ENCODE measurements around the gene RANBP6.

RANBP6 gene

GRCh38 chr9:6006749-6007057 is 8.7 kb downstream of the RANBP6 start:
- no peak for DNase-seq

GRCh38 chr9:6000955-6001354 is 14.5 kb downstream of the RANBP6 start:
- DNase-seq, result no peak

DNA sequence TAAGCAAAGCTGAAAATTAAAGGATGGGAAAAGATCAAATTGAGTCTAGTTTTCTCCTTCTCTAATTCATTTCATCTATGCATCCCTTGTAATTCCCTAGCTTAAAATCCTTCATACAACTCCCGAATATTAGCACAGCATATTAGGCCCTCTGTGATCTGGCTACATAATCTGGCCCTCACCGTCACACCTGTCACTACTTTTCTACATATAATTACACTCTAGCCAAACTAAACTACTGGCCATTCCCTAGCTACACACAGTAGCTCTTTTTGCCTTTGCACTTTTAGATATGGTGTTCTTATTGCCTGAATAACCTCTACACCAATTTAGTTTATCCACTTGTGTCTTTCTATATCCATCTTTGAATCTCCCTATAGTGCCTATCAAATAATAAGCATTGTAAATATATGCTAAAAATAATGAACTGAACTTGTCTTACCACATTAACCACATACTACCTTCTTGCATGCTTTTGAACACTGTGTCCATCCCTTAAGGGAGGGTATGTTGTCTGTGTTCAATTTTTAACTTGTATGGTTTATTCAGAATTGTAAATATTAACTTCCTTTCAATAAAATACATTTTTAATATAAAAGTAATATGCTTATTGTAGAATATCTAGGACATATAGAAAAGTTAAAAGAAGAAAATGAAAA is 15.9 kb downstream of the RANBP6 start:
- no peak for DNase-seq

DNA sequence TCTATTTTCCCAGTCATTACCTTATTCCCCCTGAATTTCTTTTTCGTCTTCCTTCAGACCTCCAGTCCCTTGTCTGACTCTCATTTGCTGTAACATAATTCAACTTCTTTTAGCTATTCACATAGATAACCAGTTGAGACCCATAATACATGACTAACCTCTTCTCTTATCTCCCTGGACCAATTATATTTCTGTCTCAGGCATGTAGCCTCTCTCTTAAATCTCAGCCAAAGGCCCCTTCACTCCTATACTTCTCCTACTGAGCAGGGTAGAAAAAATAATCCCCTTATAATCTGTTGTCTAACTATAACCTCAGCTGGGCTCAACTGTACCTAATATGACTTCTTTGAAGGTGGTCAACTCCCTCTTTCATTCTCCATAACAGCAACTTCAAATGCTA is 20.9 kb downstream of the RANBP6 start:
- DNase-seq, result no peak

DNA sequence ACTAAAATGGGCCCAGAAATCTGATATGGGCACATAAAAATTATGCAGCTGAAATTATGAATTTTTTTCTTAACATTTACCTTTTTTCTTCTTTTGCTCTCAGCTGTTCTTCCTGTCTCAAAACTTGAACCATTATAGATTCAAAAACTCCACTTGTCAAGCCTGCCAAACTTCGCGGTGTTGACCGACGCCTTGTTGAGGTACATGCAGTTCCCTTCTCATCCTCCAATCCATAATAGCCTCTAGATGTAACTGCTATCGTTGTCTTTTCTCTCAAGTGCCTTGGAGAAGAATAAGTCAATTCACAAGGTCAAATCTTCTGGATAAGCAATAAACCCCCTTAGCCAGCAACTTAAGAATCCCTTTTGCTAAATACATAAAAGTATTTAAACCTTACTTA is 27.2 kb downstream of the RANBP6 start:
- no peak for DNase-seq

- no peak for DNase-seq
These were observed 32.4 kb downstream of the RANBP6 start for GRCh38 chr9:5983042-5983441.

DNA sequence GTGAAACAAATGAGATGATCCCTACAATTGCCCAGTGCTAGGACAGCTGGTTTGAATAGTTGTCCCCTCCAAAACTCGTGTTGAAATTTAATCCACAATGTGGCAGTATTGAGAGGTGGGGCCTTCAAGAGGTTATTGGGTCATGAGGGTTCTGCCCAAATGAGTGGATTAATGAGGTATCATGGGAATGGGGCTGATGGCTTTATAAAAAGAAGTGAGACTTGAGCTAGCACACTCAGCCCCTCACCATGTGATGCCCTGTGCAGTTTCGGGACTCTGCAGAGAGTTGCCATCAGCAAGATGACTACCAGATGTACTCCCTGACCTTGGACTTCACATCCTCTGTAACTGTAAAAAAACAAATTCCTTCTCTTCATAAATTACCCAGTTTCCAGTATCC is 33.1 kb downstream of the RANBP6 start:
- no peak for DNase-seq

- no peak for DNase-seq
These were observed 36.9 kb downstream of the RANBP6 start for GRCh38 chr9:5978523-5978922.

DNA sequence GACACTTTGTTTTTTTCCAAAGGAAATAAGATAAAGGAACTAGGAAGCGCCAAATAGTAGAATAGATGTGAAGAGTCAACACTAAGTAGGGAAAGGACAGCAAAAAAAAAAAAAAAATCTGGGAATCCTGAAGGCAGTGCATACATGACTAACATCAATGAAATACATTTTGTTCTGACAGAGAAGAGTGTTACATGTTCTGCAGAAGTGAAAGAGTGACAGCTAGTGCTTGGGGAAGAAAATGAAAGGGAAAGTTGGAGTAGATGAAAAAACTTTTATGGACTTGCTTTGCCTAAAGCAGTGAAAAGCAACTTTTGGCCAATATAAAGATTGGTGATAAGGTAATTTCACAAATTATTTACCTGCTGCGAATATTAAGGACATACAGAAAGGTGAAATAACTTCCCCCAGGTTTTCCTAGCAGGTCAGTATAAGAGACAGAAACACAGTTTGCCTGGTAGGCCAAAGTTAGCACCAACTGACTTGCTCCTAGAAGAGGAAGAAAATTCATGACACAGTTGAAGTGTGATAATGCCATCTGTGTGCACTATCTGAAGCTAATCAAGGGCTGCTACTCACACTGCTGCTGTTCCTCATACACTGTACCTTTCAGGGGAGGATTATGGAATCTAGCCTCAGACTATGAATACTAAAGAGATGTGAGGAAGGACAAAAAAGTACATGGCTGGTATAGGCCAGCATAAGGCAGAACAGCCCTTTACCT is 38.6 kb downstream of the RANBP6 start:
- no peak for DNase-seq

- no peak for DNase-seq
These were observed 43.7 kb downstream of the RANBP6 start for GRCh38 chr9:5971740-5972139.

Data from NCI-H2029 treated with DMSO at 0.1 percent for 48 hours (cell line).